ENCODE data around the gene MSRB3. TPM values are rescaled to one million over a fixed set of nuclear protein-coding genes. Genes with fewer than 3 reads are reported as not detected.

MSRB3 gene
- total and polyA plus RNA-seq, 10 of the 15 experiments (the other 5 are each of a cell fraction or from before 2014, with no cell fraction given): 0.07 to 2.7 (median 1.3) TPM

- no peak for TF ChIP-seq ZSCAN29 (IDR thresholded peaks at IDR 0.05)
- TF ChIP-seq SRF (IDR thresholded peaks at IDR 0.05; ENCODE audit: low read depth in 2 of 2, low read length in 2 of 2): no peak
These were observed 230.0 kb downstream of the MSRB3 start (continued) for GRCh38 chr12:65508276-65509035.

DNA sequence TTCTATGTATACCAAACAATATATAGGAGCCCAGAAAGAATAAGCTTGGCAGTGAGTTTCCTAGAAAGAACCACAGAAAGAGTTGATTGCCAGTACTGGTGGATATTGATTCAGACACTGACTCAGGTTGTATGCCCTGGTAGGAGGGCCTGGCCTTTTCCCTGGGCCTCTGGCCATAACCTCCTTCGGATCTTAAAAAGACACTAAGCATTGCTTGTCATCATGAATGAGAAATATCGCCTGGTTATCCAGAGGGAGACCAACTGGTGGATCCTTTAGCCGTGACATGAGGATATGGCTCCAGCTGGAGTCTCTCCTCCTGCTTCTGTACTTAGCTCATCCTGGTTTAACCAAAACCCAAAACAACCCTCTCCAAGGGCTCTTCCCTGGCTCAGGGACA lies 231.5 kb downstream of the MSRB3 start:
- Histone ChIP-seq H3K4me1 (ENCODE audit: control insufficient read depth, insufficient read depth, low read length) (no peaks in the 10 kb centered on the region), H3K27me3 (replicated peaks in 1 of 2; ENCODE audit: control insufficient read depth in 2 of 2, insufficient read depth in 2 of 2, low read length in 1 of 2) (peaks cover 2% of the 10 kb centered on the region in 2 experiments; a peak in 3 of 4 replicates), H3K27ac (ENCODE audit: control insufficient read depth, insufficient read depth) (no peak overlapping the region), H4K20me1 (ENCODE audit: control insufficient read depth, insufficient read depth) (no peaks in the 10 kb centered on the region), H3K4me3 (no peak overlapping the region), H3K36me3 (ENCODE audit: control insufficient read depth in 2 of 2, insufficient read depth in 2 of 2, low read length in 1 of 2) (no peaks in the 10 kb centered on the region), H3K79me2 (ENCODE audit: control insufficient read depth, insufficient read depth, low read length) (no peaks in the 10 kb centered on the region), H2AFZ (ENCODE audit: control insufficient read depth, low read depth, low read length) (no peak overlapping the region), H3K4me2 (ENCODE audit: control insufficient read depth, insufficient read depth) (no peak overlapping the region), H3K9ac (ENCODE audit: control insufficient read depth, insufficient read depth, low read length) (no peak overlapping the region), H3K9me3 (replicated peaks; ENCODE audit: control insufficient read depth, insufficient read depth, low read length) (no peaks in the 10 kb centered on the region)
- intact Hi-C loops (cut with micrococcal nuclease; ENCODE audit: unreplicated experiment): no loop called here
- TF ChIP-seq LARP7 (IDR thresholded peaks at IDR 0.05): no peak
- TF ChIP-seq, protein P1, sequence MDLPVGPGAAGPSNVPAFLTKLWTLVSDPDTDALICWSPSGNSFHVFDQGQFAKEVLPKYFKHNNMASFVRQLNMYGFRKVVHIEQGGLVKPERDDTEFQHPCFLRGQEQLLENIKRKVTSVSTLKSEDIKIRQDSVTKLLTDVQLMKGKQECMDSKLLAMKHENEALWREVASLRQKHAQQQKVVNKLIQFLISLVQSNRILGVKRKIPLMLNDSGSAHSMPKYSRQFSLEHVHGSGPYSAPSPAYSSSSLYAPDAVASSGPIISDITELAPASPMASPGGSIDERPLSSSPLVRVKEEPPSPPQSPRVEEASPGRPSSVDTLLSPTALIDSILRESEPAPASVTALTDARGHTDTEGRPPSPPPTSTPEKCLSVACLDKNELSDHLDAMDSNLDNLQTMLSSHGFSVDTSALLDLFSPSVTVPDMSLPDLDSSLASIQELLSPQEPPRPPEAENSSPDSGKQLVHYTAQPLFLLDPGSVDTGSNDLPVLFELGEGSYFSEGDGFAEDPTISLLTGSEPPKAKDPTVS (IDR thresholded peaks at IDR 0.05; ENCODE audit: low read depth, low read length): no peak
- no TSS peak for BruUV-seq (replicated peaks)
- RAD21 ChIA-PET (ENCODE audit: unreplicated experiment): no interaction called here
- no peak for DNase-seq (ENCODE audit: low read depth, low spot score)
- WGBS (ENCODE audit: insufficient coverage, insufficient replicate concordance, low lambda C conversion rate, missing lambda C conversion rate): 20% methylated on average over 3 of the region's 3 CpGs
- no peak for FAIRE-seq
- SMC1A ChIA-PET (ENCODE audit: uncharacterized antibody, unreplicated experiment): no interaction called here
- POLR2A ChIA-PET: no interaction called here
- CTCF ChIA-PET: no interaction called here
- ATAC-seq: no peak
- in situ Hi-C loops (cut with MboI): no loop called here

Data from GM12878 (cell line).